M059J (cell line): ENCODE measurements around the gene MYOZ1. TPM values are rescaled to one million over a fixed set of nuclear protein-coding genes. Genes with fewer than 3 reads are reported as not detected.
A peak's percentile ranks its signal among the peaks of the same experiment; 100 is the strongest.

Experiments used
- DNase-seq: peaks from one replicate; pipeline ENCODE4 v3.0.0-alpha.2; 2012; ENCODE audit warnings: low read depth
- total RNA-seq: library from RNA; depleted of rRNA; stranded (reverse); fragments of >200 nt; shearing (Covaris generic); gene quantifications from 2 replicates; pipeline ENCODE4 v1.2.3, GENCODE V29; 2014; rRNA removed

Gene MYOZ1
- total RNA-seq, 1 experiment from 2014 or later, result 1.0 TPM

GRCh38 chr10:73601486-73601921, 39.8 kb downstream of the MYOZ1 start:
- DNase-seq, result peak; percentile 47

- DNase-seq, result peak; percentile 59
These were observed 43.9 kb downstream of the MYOZ1 start for GRCh38 chr10:73597346-73597745.

GRCh38 chr10:73593812-73594211, 47.5 kb downstream of the MYOZ1 start:
- DNase-seq, result no peak

- DNase-seq, result no peak
These were observed 48.2 kb downstream of the MYOZ1 start for GRCh38 chr10:73593110-73593509.

GRCh38 chr10:73591935-73592699, 49.2 kb downstream of the MYOZ1 start:
- DNase-seq, result peak; percentile 64

- DNase-seq, result peak; percentile 84
These were observed 50.1 kb downstream of the MYOZ1 start, which contains the start of gene USP54 for GRCh38 chr10:73590881-73591799. Gene USP54 (minus strand): TSS chr10:73591342. CDS start chr10:73575658, 15,684 bp downstream.

- peak; percentile 34 for DNase-seq
These were observed 51.6 kb downstream of the MYOZ1 start for GRCh38 chr10:73589563-73590126.

- DNase-seq, result no peak
These were observed 52.6 kb downstream of the MYOZ1 start for GRCh38 chr10:73588656-73589055.

GRCh38 chr10:73586583-73586984, 54.7 kb downstream of the MYOZ1 start:
- DNase-seq, result peak; percentile 83

- peak; percentile 46 for DNase-seq
These were observed 55.9 kb downstream of the MYOZ1 start for GRCh38 chr10:73585327-73585726.

- peak; percentile 68 for DNase-seq
These were observed 56.5 kb downstream of the MYOZ1 start for GRCh38 chr10:73584737-73585136.

GRCh38 chr10:73581918-73582317, 59.4 kb downstream of the MYOZ1 start:
- no peak for DNase-seq

Other genes with a start within 250 kb of the MYOZ1 start
- 121 and 151 TPM in 2 replicates for gene ANXA7, start 227.4 kb downstream of the MYOZ1 start, total RNA-seq
- gene MSS51, start 207.9 kb downstream of the MYOZ1 start, total RNA-seq, result 0.10 TPM in 1 of 2 replicates, not detected in the other
- 8.3 and 16.9 TPM in 2 replicates for gene PPP3CB, start 145.4 kb downstream of the MYOZ1 start, total RNA-seq
- gene USP54, start 50.1 kb downstream of the MYOZ1 start, total RNA-seq, result 6.8 and 13.5 TPM in 2 replicates
- gene SYNPO2L, start 14.6 kb upstream of the MYOZ1 start, total RNA-seq, result not detected in 2 replicates
- 0.76 and 1.1 TPM in 2 replicates for gene AGAP5, start 56.6 kb upstream of the MYOZ1 start, total RNA-seq
- 40.6 and 53.5 TPM in 2 replicates for gene SEC24C, start 102.9 kb upstream of the MYOZ1 start, total RNA-seq
- 62.3 and 79.6 TPM in 2 replicates for gene CHCHD1, start 140.6 kb upstream of the MYOZ1 start, total RNA-seq
- gene ZSWIM8, start 144.1 kb upstream of the MYOZ1 start, total RNA-seq, result 24.8 and 30.4 TPM in 2 replicates
- gene NDST2, start 170.1 kb upstream of the MYOZ1 start, total RNA-seq, result 2.9 and 9.5 TPM in 2 replicates
- 29.3 and 42.2 TPM in 2 replicates for gene CAMK2G, start 233.1 kb upstream of the MYOZ1 start, total RNA-seq